Lung (tissue), 12 donors: ENCODE results near the gene RSPH6A. TPM values are rescaled to one million over a fixed set of nuclear protein-coding genes. Genes with fewer than 3 reads are reported as not detected.
A peak's percentile ranks its signal among the peaks of the same experiment; 100 is the strongest.

ENCODE experiments used
- ATAC-seq: fragments of 200-7000 bp; cut with Tn5 transposase; one replicate; pipeline ENCODE4 v1.9.1; 2020; ENCODE audit warnings: moderate number of reproducible peaks; ENCODE audit not compliant: insufficient read depth, low FRiP score
- DNase-seq, 3 donors: peaks; one replicate each; pipeline ENCODE4 v3.0.0-alpha.2; 2013 to 2017
- H3K27ac ChIP-seq, 2 donors: one replicate each; pipeline ENCODE4 v1.5.1; 2013; ENCODE audit warnings: mild to moderate bottlenecking in 2 of 2, moderate library complexity in 2 of 2, control low read depth in 1 of 2, inconsistent platforms in 1 of 2, low read depth in 1 of 2, low read length in 1 of 2
- H3K27me3 ChIP-seq, 3 donors: one replicate each; pipeline ENCODE4 v1.5.1; 2013; ENCODE audit warnings: low read length in 2 of 3; ENCODE audit not compliant: control insufficient read depth in 3 of 3, insufficient read depth in 3 of 3
- H3K36me3 ChIP-seq, 4 donors: one replicate each; pipeline ENCODE4 v1.5.1; 2013; ENCODE audit warnings: low read length in 4 of 4, mild to moderate bottlenecking in 1 of 4, moderate library complexity in 1 of 4; ENCODE audit not compliant: control insufficient read depth in 4 of 4, insufficient read depth in 4 of 4
- H3K4me1 ChIP-seq, 5 donors: one replicate each; pipeline ENCODE4 v1.5.1; 2013; ENCODE audit warnings: low read length in 5 of 5, mild to moderate bottlenecking in 2 of 5, moderate library complexity in 1 of 5; ENCODE audit not compliant: control insufficient read depth in 5 of 5, insufficient read depth in 5 of 5
- H3K4me3 ChIP-seq: one replicate; pipeline ENCODE4 v1.5.1; 2013; ENCODE audit warnings: mild to moderate bottlenecking, control low read depth, moderate library complexity
- H3K9ac ChIP-seq, 2 donors: one replicate each; pipeline ENCODE4 v1.5.1; 2013; ENCODE audit warnings: low read length in 2 of 2, control low read depth in 1 of 2; ENCODE audit not compliant: insufficient read depth in 1 of 2
- H3K9me3 ChIP-seq, 4 donors: one replicate each; pipeline ENCODE4 v1.5.1; 2013; ENCODE audit warnings: low read length in 3 of 4, mild to moderate bottlenecking in 1 of 4, moderate library complexity in 1 of 4; ENCODE audit not compliant: control insufficient read depth in 4 of 4, insufficient read depth in 3 of 4
- WGBS, 2 donors: extraction: QIAGEN DNeasy Blood & Tissue Kit; methylation state at CpG; one replicate each; pipeline ENCODE4 v1.1.7; 2013; 5-methylcytosine and 5-hydroxymethylcytosine counted together
- polyA plus RNA-seq, 2 donors: library from polyadenylated mRNA; stranded (reverse); fragments of 200-250 nt; gene quantifications; one replicate each; pipeline ENCODE4 v1.2.1, GENCODE V29; 2013
- total RNA-seq, 2 donors: library from RNA; depleted of rRNA in 1 of 2; stranded (reverse); fragments of >200 nt in 1 of 2; gene quantifications; one replicate each; pipeline ENCODE4 v1.2.1, GENCODE V29; 2014 to 2021
- TF ChIP-seq, protein P1 (sequence below): IDR thresholded peaks from 2 replicates; pipeline ENCODE4 v1.5.1; 2012; ENCODE audit warnings: mild to moderate bottlenecking; ENCODE audit errors: control extremely low read depth, extremely low read depth
- donor health status: control.
- donor health status: control.
- donor health status: Bipolar disorder and iron deficiency.
- donor health status: healthy.
- donor health status: DM: yes; HTN: yes; CAD: no.

The RSPH6A gene
- total and polyA plus RNA-seq, 4 donors, result 0.06 to 0.34 TPM; not detected in 2

DNA sequence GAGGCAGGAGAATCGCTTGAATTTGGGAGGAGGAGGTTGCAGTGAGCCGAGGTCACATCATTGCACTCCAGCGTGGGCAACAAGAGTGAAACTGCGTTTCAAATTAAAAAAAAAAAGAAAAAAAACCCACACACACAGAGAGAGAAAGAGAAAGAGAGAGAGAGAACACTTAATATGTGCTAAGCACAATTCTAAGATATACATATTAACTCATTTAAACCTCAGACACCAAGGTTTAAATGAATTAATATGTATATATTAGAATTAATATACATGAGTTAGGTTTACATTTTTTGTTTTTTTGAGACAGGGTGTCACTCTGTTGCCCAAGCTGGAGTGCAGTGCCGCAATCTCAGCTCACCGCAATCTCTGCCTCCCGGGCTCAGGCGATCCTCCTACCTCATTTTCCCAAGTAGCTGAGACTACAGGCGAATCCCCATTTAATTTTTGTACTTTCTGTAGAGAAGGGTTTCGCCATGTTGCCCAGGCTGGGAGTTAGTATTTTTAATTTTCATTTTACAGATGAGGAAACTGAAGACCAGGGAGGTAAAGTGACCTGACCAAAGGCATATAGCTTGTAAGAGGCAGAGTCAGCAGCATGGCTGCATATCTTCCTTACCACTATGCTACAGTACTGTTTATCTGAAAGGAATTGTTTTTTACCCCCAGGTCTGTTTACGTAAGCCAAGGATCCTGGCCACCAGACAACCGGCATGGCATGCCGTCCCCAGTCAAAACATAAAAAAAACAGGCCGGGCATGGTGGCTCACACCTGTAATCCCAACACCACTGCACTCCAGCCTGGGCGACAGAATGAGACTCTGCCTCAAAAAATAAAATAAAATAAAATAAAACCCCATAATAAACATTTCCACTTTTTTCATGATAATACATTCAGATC is 45.5 kb upstream of the RSPH6A start:
- DNase-seq (no peak), ATAC-seq (no peak)
- H3K9me3 ChIP-seq, result no peaks in the 10 kb centered on the region
- H3K4me1 ChIP-seq, result peaks cover 0 to 6% (median 2%) of the 10 kb centered on the region in 5 donors
- TF ChIP-seq, protein P1, sequence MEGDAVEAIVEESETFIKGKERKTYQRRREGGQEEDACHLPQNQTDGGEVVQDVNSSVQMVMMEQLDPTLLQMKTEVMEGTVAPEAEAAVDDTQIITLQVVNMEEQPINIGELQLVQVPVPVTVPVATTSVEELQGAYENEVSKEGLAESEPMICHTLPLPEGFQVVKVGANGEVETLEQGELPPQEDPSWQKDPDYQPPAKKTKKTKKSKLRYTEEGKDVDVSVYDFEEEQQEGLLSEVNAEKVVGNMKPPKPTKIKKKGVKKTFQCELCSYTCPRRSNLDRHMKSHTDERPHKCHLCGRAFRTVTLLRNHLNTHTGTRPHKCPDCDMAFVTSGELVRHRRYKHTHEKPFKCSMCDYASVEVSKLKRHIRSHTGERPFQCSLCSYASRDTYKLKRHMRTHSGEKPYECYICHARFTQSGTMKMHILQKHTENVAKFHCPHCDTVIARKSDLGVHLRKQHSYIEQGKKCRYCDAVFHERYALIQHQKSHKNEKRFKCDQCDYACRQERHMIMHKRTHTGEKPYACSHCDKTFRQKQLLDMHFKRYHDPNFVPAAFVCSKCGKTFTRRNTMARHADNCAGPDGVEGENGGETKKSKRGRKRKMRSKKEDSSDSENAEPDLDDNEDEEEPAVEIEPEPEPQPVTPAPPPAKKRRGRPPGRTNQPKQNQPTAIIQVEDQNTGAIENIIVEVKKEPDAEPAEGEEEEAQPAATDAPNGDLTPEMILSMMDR, result no peak
- peaks cover 0 to 13% (median 11%) of the 10 kb centered on the region in 4 donors for H3K36me3 ChIP-seq
- H3K27ac ChIP-seq, result no peak overlapping the region
- H3K27me3 ChIP-seq, result peaks cover 0 to 20% (median 20%) of the 10 kb centered on the region in 3 donors
- 91 to 92% methylated on average over 15 of the region's 15 CpGs for WGBS, 2 donors
- no peak overlapping the region for H3K4me3 ChIP-seq
- H3K9ac ChIP-seq, result no peak overlapping the region

- H3K9ac ChIP-seq, result no peak overlapping the region
- TF ChIP-seq, protein P1, result no peak
- H3K4me3 ChIP-seq, result no peak overlapping the region
- no peaks in the 10 kb centered on the region for H3K9me3 ChIP-seq
- 96 to 98% methylated on average over 16 of the region's 16 CpGs for WGBS, 2 donors
- ATAC-seq (no peak), DNase-seq (no peak)
- H3K27ac ChIP-seq, result no peak overlapping the region
- H3K27me3 ChIP-seq, result no peaks in the 10 kb centered on the region
- peaks cover 0 to 1% (median 0%) of the 10 kb centered on the region in 5 donors for H3K4me1 ChIP-seq
- peaks cover 13 to 42% (median 24%) of the 10 kb centered on the region in 4 donors for H3K36me3 ChIP-seq
Observed at GRCh38 chr19:45854167-45854778, 39.2 kb upstream of the RSPH6A start.

DNA sequence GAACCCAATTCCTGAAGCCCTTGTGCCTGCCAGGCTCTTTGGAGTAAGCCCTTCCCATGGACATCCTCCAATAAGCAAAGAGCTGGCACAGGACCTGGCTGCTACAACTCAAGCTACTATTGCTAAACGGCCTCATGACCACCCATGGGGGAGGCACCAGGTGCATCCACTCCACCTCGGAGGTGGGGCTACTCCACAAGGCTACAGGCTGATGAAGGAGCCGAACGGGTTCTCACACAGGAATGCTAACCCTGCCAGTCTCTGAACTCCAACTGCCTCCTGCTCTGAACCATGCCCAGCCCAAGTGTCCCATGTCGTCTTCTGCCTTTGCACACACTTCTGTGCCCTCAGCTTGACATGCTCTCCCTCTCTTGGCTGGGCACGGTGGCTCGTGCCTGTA is 37.9 kb upstream of the RSPH6A start:
- ATAC-seq (peak; percentile 74), DNase-seq (peak in 2 of 3 donors; percentile 43 to 54)
- TF ChIP-seq, protein P1, result no peak
- 67 to 83% methylated on average over 7 of the region's 7 CpGs for WGBS, 2 donors
- Histone ChIP-seq H3K36me3 (peaks cover 17 to 43% (median 29%) of the 10 kb centered on the region in 4 donors), H3K27ac (peak overlapping the region in 1 of 2 donors; percentile 23), H3K4me1 (no peaks in the 10 kb centered on the region), H3K9ac (no peak overlapping the region), H3K27me3 (no peaks in the 10 kb centered on the region), H3K9me3 (no peaks in the 10 kb centered on the region), H3K4me3 (no peak overlapping the region)
